A673 (cell line): ENCODE measurements around the gene NRM. TPM values are rescaled to one million over a fixed set of nuclear protein-coding genes. Genes with fewer than 3 reads are reported as not detected.
A peak's percentile ranks its signal among the peaks of the same experiment; 100 is the strongest.

ENCODE experiments used
- Bru-seq: library from RNA; stranded (reverse); fragments of 400-500 nt; gene quantifications from one replicate; lab custom pipeline; 2021; lab: Mats Ljungman, UMichigan
- BruChase-seq, 2 experiments: library from RNA; stranded (reverse); fragments of 400-500 nt; gene quantifications; one replicate each; lab custom pipeline; 2021; lab: Mats Ljungman, UMichigan
- BruUV-seq: library from RNA; stranded (reverse); fragments of 400-500 nt; replicated peaks from 2 replicates; lab custom pipeline; 2021; lab: Mats Ljungman, UMichigan
- CTCF ChIA-PET: fragments of 300-600 bp; sonication (Branson Sonifier 250); formaldehyde crosslinking; loops from one replicate; lab custom pipeline; 2022; ENCODE audit warnings: antibody characterized with exemption; lab: Charles Lee
- POLR2A ChIA-PET: fragments of 300-600 bp; sonication (Branson Sonifier 250); formaldehyde crosslinking; loops from one replicate; lab custom pipeline; 2022; ENCODE audit warnings: antibody characterized with exemption; ENCODE audit not compliant: low non-redundant PET; lab: Charles Lee
- DNase-seq: peaks from one replicate; pipeline ENCODE4 v3.0.0-alpha.2; 2015; ENCODE audit warnings: low spot score
- H3K27ac ChIP-seq: fragments of 200-600 bp; sonication (generic); 2 replicates; pipeline ENCODE4 v1.5.1; 2016; ENCODE audit warnings: mixed run types, low read depth, mild to moderate bottlenecking, mixed read lengths, antibody characterized with exemption, low read length; ENCODE audit not compliant: poor library complexity, severe bottlenecking
- H3K27me3 ChIP-seq: fragments of 200-600 bp; sonication (generic); replicated peaks from 2 replicates; pipeline ENCODE4 v1.6.1; 2017; ENCODE audit warnings: mixed run types, low read depth, mild to moderate bottlenecking, mixed read lengths, antibody characterized with exemption, low read length; ENCODE audit not compliant: insufficient read depth, poor library complexity
- H3K36me3 ChIP-seq: fragments of 200-600 bp; sonication (generic); 2 replicates; pipeline ENCODE4 v1.6.1; 2016; ENCODE audit warnings: mixed run types, mild to moderate bottlenecking, mixed read lengths, antibody characterized with exemption, low read length; ENCODE audit not compliant: insufficient read depth, poor library complexity, severe bottlenecking
- H3K4me1 ChIP-seq: fragments of 200-600 bp; sonication (generic); 2 replicates; pipeline ENCODE4 v1.6.1; 2017; ENCODE audit warnings: mixed run types, mild to moderate bottlenecking, mixed read lengths, antibody characterized with exemption, low read length; ENCODE audit not compliant: insufficient read depth, poor library complexity, severe bottlenecking
- H3K4me3 ChIP-seq: fragments of 200-600 bp; sonication (generic); 2 replicates; pipeline ENCODE4 v1.5.1; 2016; ENCODE audit warnings: low read depth, mixed run types, mild to moderate bottlenecking, mixed read lengths, low read length; ENCODE audit not compliant: poor library complexity, severe bottlenecking
- H3K9me3 ChIP-seq: fragments of 200-600 bp; sonication (generic); 2 replicates; pipeline ENCODE4 v1.6.1; 2016; ENCODE audit warnings: mixed run types, low read depth, mild to moderate bottlenecking, mixed read lengths, antibody characterized with exemption, low read length; ENCODE audit not compliant: poor library complexity, severe bottlenecking
- EZH2 ChIP-seq: fragments of 200-600 bp; sonication (generic); IDR thresholded peaks from 2 replicates; pipeline ENCODE4 v1.6.1; 2017; ENCODE audit warnings: borderline replicate concordance, low read depth, mild to moderate bottlenecking, mixed read lengths, antibody characterized with exemption, low read length; ENCODE audit not compliant: poor library complexity, severe bottlenecking
- intact Hi-C: fragments of 100-400 bp; cut with micrococcal nuclease; formaldehyde crosslinking; loops from one replicate; pipeline ENCODE4 v1.10.0; 2022; ENCODE audit not compliant: unreplicated experiment
- long read RNA-seq: library from polyadenylated mRNA; stranded (forward); transcript quantifications from one replicate; pipeline ENCODE4 v2.0.0, GENCODE V29; 2022
- total RNA-seq: library from RNA; stranded (reverse); gene quantifications from 2 replicates; pipeline ENCODE4 v1.2.3, GENCODE V29; 2021
- TF ChIP-seq, protein P1 (sequence below): fragments of 300-800, 200-600 bp; sonication (generic); conservative IDR thresholded peaks from 2 replicates; pipeline ENCODE4 v1.5.1; 2017; ENCODE audit warnings: low read depth, mild to moderate bottlenecking, antibody characterized with exemption, low read length, moderate library complexity, mixed read lengths

The NRM gene, protein sequence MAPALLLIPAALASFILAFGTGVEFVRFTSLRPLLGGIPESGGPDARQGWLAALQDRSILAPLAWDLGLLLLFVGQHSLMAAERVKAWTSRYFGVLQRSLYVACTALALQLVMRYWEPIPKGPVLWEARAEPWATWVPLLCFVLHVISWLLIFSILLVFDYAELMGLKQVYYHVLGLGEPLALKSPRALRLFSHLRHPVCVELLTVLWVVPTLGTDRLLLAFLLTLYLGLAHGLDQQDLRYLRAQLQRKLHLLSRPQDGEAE
- total RNA-seq, result 49.8 and 54.4 TPM in 2 replicates
- Bru-seq, nascent RNA, result percentile 74 among the genes with signal in this experiment
- percentile 83 among the genes with signal in this experiment for BruChase-seq, experiment 1, labeled RNA remaining after a 2-hour chase
- percentile 92 among the genes with signal in this experiment for BruChase-seq, experiment 2, labeled RNA remaining after a 6-hour chase
- long read RNA-seq, transcript NRM-203 (4 exons, 1,734 nt), result major isoform, 14 of 31 reads
- long read RNA-seq, partial matches to known transcripts, result 13 of 31 reads
- long read RNA-seq, other reads (novel, unspliced or antisense), result 0 of 31 reads

DNA sequence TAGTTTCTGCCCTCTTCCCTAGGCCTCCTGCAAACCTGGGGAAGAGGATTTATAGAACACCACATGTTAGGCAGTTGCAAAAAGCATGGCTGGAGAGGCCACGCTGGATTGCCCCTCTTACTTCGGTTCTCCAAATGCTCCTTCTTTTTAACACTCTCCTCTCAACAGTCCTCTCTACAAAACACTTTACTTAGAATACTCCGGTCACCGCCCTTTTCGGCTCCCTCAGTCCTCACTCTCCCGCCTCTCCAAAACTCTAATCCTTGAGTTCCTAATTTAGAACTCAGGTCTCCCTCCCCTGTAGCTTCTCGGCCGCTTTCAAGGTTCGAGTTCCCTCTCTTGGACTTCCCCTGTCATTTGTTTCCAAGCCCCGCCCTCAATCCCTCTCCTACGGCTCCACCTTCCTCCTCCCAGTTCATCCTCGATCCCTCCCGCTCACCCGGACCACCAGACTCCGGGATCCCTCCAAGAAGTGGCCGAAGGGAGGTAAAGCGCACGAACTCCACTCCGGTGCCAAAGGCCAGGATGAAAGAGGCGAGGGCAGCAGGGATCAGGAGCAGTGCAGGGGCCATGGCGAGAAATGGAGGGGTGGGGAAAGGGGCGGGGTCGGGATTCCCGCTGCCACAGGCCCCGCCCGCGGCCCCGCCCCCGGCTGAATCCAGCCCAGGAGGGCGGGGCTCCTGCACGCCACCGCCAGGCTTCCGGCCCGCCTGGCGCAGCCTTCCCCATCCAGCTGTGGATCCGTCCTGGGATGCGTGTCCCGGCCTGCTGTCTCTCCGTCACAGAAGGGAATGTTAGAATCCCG, at the start of gene NRM:
Gene NRM, minus strand, starts transcription at position 582 of the 805 bp plus-strand sequence. Its CDS starts 10 bp downstream, at position 572.
- TF ChIP-seq EZH2, result no peak
- TF ChIP-seq, protein P1, sequence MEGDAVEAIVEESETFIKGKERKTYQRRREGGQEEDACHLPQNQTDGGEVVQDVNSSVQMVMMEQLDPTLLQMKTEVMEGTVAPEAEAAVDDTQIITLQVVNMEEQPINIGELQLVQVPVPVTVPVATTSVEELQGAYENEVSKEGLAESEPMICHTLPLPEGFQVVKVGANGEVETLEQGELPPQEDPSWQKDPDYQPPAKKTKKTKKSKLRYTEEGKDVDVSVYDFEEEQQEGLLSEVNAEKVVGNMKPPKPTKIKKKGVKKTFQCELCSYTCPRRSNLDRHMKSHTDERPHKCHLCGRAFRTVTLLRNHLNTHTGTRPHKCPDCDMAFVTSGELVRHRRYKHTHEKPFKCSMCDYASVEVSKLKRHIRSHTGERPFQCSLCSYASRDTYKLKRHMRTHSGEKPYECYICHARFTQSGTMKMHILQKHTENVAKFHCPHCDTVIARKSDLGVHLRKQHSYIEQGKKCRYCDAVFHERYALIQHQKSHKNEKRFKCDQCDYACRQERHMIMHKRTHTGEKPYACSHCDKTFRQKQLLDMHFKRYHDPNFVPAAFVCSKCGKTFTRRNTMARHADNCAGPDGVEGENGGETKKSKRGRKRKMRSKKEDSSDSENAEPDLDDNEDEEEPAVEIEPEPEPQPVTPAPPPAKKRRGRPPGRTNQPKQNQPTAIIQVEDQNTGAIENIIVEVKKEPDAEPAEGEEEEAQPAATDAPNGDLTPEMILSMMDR, result no peak
- H3K4me1 ChIP-seq, result peaks cover 29% of the 10 kb centered on the region
- peak within 1 kb of the TSS; percentile 70 for H3K27ac ChIP-seq
- ChIA-PET CTCF (no interaction called here), POLR2A (interaction anchor here (0.5 kb wide), 1 partner anchor 23 kb away, joined by 3 read pairs; no protein-coding TSS in a partner anchor)
- no peaks in the 10 kb centered on the region for H3K9me3 ChIP-seq
- DNase-seq, result peak; percentile 92
- no peaks in the 10 kb centered on the region for H3K27me3 ChIP-seq
- H3K36me3 ChIP-seq, result no peaks in the 10 kb centered on the region
- BruUV-seq, result TSS peak; percentile 66
- intact Hi-C loops, result loop anchor here (2.0 kb wide), 1 partner anchor 26 kb away; the partner anchor contains the start of gene MDC1
- H3K4me3 ChIP-seq, result peak within 1 kb of the TSS; percentile 75

DNA sequence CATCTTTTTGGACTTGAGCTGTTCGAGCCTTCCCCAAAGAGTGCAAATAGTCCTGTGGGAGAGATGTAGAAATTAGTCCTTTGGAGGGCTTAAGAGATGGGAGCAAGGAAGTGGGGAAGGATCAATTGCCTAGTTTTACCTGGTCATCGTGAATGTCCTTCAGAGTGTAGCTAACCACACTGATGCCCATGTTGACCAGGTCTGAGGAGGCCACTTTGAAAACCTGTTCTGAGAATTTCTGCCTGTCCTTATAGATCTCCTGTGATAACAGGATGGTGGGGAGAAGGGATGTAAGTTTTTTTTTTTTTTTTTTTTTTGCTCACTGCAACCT, 49.7 kb upstream of the NRM start:
- no peaks in the 10 kb centered on the region for H3K9me3 ChIP-seq
- DNase-seq, result no peak
- CTCF ChIA-PET, result no interaction called here
- no peak for TF ChIP-seq EZH2
- TF ChIP-seq, protein P1, result no peak
- POLR2A ChIA-PET, result interaction anchor here (0.5 to 0.6 kb wide), 2 partner anchors 153 to 1375 kb away, joined by 3 to 4 read pairs; no protein-coding TSS in a partner anchor
- H3K4me3 ChIP-seq, result no peak overlapping the region
- H3K36me3 ChIP-seq, result peaks cover 49% of the 10 kb centered on the region
- H3K4me1 ChIP-seq, result peaks cover 11% of the 10 kb centered on the region
- no peak overlapping the region for H3K27ac ChIP-seq
- no TSS peak for BruUV-seq
- no peaks in the 10 kb centered on the region for H3K27me3 ChIP-seq
- intact Hi-C loops, result loop anchor here (5.0 kb wide), 2 partner anchors 137 to 347 kb away; no protein-coding TSS in a partner anchor

DNA sequence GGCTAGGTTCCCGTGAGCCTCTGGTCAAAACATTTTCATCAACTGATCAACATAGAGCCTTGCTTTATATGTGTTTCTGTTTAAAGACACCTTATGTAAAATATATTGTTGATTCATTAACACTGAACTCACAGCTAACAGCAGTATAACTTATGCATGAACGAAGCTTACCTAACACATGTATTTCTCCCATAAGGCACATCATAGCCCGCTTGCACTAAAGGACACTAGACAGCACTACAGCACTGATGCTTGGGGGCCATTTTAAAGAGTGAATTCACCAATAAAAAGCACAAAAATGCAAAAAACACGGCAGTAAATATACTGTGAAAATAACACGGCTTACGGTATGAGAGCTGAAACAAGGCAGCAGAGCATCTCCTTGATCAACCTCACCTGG, 47.7 kb upstream of the NRM start:
- H3K9me3 ChIP-seq, result no peaks in the 10 kb centered on the region
- H3K4me3 ChIP-seq, result no peak overlapping the region
- no TSS peak for BruUV-seq
- CTCF ChIA-PET, result no interaction called here
- no peaks in the 10 kb centered on the region for H3K27me3 ChIP-seq
- TF ChIP-seq, protein P1, result no peak
- TF ChIP-seq EZH2, result no peak
- peaks cover 6% of the 10 kb centered on the region for H3K4me1 ChIP-seq
- H3K36me3 ChIP-seq, result peaks cover 61% of the 10 kb centered on the region
- intact Hi-C loops, result no loop called here
- POLR2A ChIA-PET, result no interaction called here
- DNase-seq, result no peak
- no peak overlapping the region for H3K27ac ChIP-seq
